NCI-H146 (cell line): ENCODE data around the gene ADPRM.

ENCODE experiments used
- DNase-seq: peaks from one replicate; lab custom pipeline; 2025; lab: John Stamatoyannopoulos, UW

Gene ADPRM

GRCh38 chr17:10741416-10742135, 44.2 kb downstream of the ADPRM start:
- no peak for DNase-seq

GRCh38 chr17:10742431-10742830, 45.0 kb downstream of the ADPRM start:
- DNase-seq, result no peak

- no peak for DNase-seq
Measured at GRCh38 chr17:10743316-10744009, 46.1 kb downstream of the ADPRM start.

GRCh38 chr17:10744501-10745000, 47.2 kb downstream of the ADPRM start:
- DNase-seq, result no peak

- DNase-seq, result no peak
Measured at GRCh38 chr17:10745231-10745630, 47.8 kb downstream of the ADPRM start.

DNA sequence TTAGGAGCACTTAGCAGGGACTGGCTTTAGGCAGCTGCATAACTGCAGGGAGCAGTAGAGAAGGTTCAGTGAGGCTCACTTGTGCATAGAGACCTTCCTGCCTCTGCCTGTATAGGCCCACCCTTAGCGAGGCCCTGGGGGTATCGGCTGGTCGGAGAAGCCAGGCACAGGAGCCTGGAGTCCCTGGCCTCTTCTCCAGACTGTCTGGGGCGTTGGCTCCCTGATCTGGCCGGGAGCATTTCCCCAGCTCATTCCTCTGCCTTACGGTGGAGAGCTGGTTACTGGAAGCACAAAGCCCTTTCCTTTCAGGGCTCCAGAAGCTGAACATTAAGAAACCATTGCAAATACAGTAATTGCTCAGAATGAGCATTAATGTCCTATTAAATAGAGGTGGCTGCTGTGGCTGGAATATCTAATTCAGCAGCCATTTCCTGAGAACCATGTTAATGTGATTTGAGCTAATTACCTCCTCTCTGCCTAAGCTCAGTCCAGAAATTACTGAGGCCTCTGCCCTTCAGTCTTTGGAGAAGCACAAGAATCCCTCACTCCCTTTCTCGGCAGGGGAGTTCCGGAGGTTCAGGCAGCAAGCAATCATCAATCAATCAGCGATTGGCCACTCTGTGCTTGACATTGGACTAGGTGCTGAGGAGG, 51.3 kb downstream of the ADPRM start:
- DNase-seq, result no peak

GRCh38 chr17:10750210-10750609, 52.8 kb downstream of the ADPRM start:
- no peak for DNase-seq

DNA sequence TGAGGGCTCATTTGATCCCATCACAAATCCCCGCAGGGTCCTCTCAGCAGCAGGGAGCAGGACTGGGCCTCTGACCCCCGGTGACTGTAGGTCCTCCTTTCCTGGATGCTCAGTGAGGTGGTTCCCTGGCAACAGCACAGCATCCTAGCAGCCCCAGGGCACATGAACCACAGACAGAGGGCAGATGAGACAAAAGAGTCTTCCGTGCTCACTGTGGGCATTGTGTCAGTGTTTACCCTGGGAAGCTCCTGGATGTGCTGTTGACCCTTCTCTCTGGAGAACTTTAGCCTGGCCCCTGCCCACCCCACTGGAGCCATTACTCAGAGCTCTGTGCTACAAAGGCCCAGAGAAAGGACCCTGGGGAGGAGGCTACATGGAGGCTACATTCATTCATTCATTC, 54.2 kb downstream of the ADPRM start:
- peak; percentile 80 for DNase-seq

DNA sequence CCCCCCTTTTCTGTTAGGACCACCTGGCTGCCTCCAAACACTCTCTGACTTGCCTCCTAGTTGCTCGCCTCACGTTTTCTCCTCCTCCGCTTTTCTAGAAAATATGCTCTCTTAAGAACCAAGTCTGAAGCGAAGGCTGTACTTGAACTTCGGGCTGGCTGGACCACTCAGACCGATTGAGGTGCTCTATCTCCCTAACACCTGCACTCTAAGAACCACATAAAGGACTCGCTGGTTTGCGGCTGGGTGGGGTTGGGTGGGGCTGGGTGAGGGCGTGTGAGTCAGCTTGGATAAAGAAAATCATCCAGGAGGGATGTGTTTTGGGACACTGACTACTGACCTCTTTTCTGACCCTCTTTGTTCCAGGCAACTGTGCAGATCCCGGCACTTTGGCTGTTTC, 55.3 kb downstream of the ADPRM start:
- no peak for DNase-seq

GRCh38 chr17:10754109-10754508, 56.7 kb downstream of the ADPRM start:
- no peak for DNase-seq

DNA sequence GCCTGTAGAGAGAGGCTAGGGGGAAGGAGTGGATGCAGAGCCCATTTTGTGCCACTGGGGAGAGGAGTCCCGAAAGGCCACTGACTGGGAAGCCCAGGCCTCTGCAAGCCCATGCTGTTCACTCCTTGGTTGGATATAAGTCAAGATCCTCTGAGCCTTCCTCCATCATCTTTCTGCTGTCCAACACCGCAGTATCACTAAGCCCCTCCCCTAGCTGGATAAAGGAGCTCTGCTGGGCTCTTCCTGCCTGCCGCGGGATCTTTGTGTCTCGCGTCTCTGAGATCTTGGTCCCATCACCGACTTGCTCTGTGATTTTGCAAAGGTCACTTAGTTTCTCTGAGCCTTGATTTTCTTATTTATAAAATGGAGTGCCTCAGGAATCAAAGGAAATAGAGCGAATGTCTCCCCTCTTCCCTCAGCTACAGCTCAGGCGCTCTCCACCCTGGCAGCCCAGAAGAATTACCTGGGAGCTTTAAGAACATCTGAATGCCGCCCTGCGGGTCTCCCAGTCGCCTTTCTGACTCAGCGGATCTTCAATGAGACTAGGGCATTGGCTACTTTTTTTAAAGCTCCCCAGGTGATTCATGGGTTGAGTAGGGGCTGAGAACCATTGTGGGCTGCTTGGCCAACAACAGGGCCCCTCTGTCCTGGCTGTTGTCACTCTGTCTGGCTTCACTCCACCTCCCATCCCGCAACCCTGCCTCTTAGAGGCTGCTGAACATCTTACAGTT, 57.6 kb downstream of the ADPRM start:
- no peak for DNase-seq

DNA sequence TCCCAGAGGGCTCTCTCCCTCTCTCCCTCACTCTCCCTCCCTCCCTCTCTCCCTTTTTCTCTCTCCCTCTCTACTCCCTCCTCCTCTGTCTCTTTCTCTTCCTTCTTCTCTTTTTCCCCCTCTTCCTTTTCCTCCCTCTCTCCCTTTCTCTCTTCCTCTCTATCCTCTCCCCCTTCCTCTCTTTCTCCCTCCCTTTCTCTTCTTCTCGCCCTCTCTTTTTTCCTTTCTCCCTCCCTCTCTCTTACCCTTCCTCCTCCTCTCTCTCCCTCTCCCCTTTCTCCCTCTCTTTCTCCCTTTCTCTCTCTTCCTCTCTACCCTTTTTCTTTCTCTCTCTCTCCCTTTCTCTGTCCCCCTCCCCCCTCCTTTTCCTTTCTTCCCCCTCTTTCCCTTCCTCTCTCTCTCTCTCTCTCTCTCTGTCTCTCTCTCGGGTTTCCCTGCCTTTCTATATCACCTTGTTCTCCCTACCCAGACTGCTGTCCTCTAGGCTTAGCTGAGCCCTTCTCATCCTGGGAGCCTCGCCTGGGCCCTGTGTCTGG, 58.3 kb downstream of the ADPRM start:
- DNase-seq, result no peak

- DNase-seq, result no peak
Measured at GRCh38 chr17:10756185-10756584, 58.8 kb downstream of the ADPRM start.

GRCh38 chr17:10756619-10757018, 59.2 kb downstream of the ADPRM start:
- no peak for DNase-seq

- no peak for DNase-seq
Measured at GRCh38 chr17:10757067-10757466, 59.7 kb downstream of the ADPRM start.

GRCh38 chr17:10757647-10758046, 60.3 kb downstream of the ADPRM start:
- DNase-seq, result no peak

DNA sequence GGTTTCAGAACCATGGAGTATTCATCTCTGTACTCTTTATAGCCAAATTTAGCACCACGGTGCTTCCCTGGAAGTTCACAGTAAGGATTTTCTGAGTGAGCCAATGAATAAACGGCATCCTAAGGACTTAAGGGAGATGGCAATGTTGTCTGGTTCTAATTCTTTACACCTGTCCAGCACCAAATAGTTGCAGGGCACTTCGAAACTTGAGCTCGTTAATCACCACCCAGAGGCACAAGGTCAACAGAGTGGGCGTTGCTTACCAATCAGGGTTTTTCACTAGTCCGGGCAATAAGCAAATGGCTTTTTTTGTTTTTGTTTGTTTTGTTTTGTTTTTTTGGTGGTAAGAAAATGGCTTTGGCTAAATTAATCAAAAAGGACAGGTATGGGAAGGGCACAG, 60.7 kb downstream of the ADPRM start:
- DNase-seq, result no peak
